AG08396 (cell line): ENCODE data around the gene RELT.
A peak's percentile ranks its signal among the peaks of the same experiment; 100 is the strongest.

ENCODE experiments used
- DNase-seq: peaks from one replicate; pipeline ENCODE4 v3.0.0; 2012; ENCODE audit warnings: low spot score, mixed read lengths

The RELT gene

GRCh38 chr11:73376160-73376802, at the start of gene RELT:
Gene RELT, plus strand, starts transcription at chr11:73376399. Its CDS starts 12,738 bp downstream, at chr11:73389137.
- DNase-seq: peak; percentile 99

- DNase-seq: no peak
Measured at GRCh38 chr11:73326929-73327811, 49.0 kb upstream of the RELT start.

- no peak for DNase-seq
Measured at GRCh38 chr11:73327812-73328364, 48.3 kb upstream of the RELT start.

GRCh38 chr11:73330569-73331093, 45.6 kb upstream of the RELT start:
- no peak for DNase-seq

- no peak for DNase-seq
Measured at GRCh38 chr11:73331138-73331916, 44.9 kb upstream of the RELT start.

- DNase-seq: no peak
Measured at GRCh38 chr11:73333173-73333572, 43.0 kb upstream of the RELT start.

GRCh38 chr11:73333640-73334383, 42.4 kb upstream of the RELT start:
- DNase-seq: no peak

GRCh38 chr11:73334384-73335203, 41.6 kb upstream of the RELT start:
- peak; percentile 81 for DNase-seq

GRCh38 chr11:73335204-73335923, 40.8 kb upstream of the RELT start:
- peak; percentile 88 for DNase-seq

GRCh38 chr11:73337846-73338245, 38.4 kb upstream of the RELT start:
- no peak for DNase-seq

- no peak for DNase-seq
Measured at GRCh38 chr11:73338279-73338678, 37.9 kb upstream of the RELT start.

- DNase-seq: no peak
Measured at GRCh38 chr11:73340164-73340563, 36.0 kb upstream of the RELT start.

GRCh38 chr11:73342633-73343032, 33.6 kb upstream of the RELT start:
- DNase-seq: no peak

GRCh38 chr11:73343076-73343873, 32.9 kb upstream of the RELT start:
- DNase-seq: no peak

GRCh38 chr11:73344191-73344607, 32.0 kb upstream of the RELT start:
- no peak for DNase-seq

- DNase-seq: no peak
Measured at GRCh38 chr11:73345481-73346160, 30.6 kb upstream of the RELT start.

GRCh38 chr11:73346186-73346935, 29.8 kb upstream of the RELT start:
- no peak for DNase-seq

- DNase-seq: no peak
Measured at GRCh38 chr11:73347067-73347466, 29.1 kb upstream of the RELT start.
